WI38 (cell line): ENCODE measurements around the gene ALDH5A1.

ENCODE experiments used
- H3K4me3 ChIP-seq: 2 replicates; pipeline ENCODE4 v1.5.1; 2011; ENCODE audit warnings: low read depth, mild to moderate bottlenecking, control low read depth, low read length
- CTCF ChIP-seq: IDR thresholded peaks from 2 replicates; pipeline ENCODE4 v1.5.1; 2012; ENCODE audit warnings: low read depth, mild to moderate bottlenecking, control low read depth, low read length

Gene ALDH5A1

GRCh38 chr6:24566020-24566767 is 71.4 kb downstream of the ALDH5A1 start:
- no peak for TF ChIP-seq CTCF
- H3K4me3 ChIP-seq: no peak overlapping the region

- H3K4me3 ChIP-seq: no peak overlapping the region
- TF ChIP-seq CTCF: no peak
Measured at GRCh38 chr6:24568683-24569082, 73.9 kb downstream of the ALDH5A1 start.

GRCh38 chr6:24569811-24570210 is 75.0 kb downstream of the ALDH5A1 start:
- TF ChIP-seq CTCF: no peak
- no peak overlapping the region for H3K4me3 ChIP-seq

- no peak overlapping the region for H3K4me3 ChIP-seq
- no peak for TF ChIP-seq CTCF
Measured at GRCh38 chr6:24571361-24571760, 76.6 kb downstream of the ALDH5A1 start.

- no peak for TF ChIP-seq CTCF
Measured at GRCh38 chr6:24574809-24575208, 80.0 kb downstream of the ALDH5A1 start.

GRCh38 chr6:24576447-24576846 is 81.7 kb downstream of the ALDH5A1 start:
- no peak for TF ChIP-seq CTCF
- H3K4me3 ChIP-seq: no peak overlapping the region

More at GRCh38 chr6:24574809-24575208, 80.0 kb downstream of the ALDH5A1 start:
- no peak overlapping the region for H3K4me3 ChIP-seq

- peak; percentile 81 for TF ChIP-seq CTCF
- no peak overlapping the region for H3K4me3 ChIP-seq
Measured at GRCh38 chr6:24581084-24581669, 86.4 kb downstream of the ALDH5A1 start.
